ENCODE measurements around the gene HDLBP. TPM values are rescaled to one million over a fixed set of nuclear protein-coding genes. Genes with fewer than 3 reads are reported as not detected.

The HDLBP gene
- total RNA-seq, 1 experiment from 2014 or later: 350 TPM

DNA sequence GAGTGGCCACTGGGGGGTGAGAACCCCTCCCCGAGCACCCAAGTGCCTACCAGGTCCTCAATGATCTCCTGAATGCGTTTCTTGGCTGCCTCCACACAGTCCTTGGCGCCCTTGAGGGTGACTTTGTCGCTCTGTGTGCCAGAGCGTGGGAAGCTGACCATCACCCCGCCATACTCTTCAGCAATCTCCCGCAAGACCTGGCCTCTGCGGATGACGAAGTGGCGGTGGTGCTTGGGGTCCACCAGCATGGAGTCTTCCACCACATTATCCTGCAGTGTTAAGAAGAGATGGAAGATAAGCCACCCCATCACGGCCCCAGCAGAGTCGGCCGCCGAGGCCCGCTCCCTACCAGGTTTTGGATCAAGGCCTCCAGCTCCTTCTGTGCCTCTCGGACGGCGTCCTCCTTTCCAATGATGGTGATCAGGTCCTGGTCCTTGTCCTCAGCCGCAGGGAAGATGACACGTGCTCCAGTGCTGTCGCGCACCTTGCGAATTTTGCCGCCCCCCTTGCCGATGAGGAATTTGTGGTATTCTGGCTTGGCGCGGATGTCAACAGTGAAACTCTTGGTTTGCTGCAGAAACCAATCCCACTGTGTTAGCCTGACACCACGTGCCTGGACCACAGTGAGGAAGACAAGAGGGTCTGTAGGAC lies 75.8 kb downstream of the HDLBP start:
- H3K9me3 ChIP-seq: no peaks in the 10 kb centered on the region
- no peak for DNase-seq
- TF ChIP-seq, protein P1, sequence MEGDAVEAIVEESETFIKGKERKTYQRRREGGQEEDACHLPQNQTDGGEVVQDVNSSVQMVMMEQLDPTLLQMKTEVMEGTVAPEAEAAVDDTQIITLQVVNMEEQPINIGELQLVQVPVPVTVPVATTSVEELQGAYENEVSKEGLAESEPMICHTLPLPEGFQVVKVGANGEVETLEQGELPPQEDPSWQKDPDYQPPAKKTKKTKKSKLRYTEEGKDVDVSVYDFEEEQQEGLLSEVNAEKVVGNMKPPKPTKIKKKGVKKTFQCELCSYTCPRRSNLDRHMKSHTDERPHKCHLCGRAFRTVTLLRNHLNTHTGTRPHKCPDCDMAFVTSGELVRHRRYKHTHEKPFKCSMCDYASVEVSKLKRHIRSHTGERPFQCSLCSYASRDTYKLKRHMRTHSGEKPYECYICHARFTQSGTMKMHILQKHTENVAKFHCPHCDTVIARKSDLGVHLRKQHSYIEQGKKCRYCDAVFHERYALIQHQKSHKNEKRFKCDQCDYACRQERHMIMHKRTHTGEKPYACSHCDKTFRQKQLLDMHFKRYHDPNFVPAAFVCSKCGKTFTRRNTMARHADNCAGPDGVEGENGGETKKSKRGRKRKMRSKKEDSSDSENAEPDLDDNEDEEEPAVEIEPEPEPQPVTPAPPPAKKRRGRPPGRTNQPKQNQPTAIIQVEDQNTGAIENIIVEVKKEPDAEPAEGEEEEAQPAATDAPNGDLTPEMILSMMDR (IDR thresholded peaks at IDR 0.05; ENCODE audit: insufficient read depth in 1 of 2, low read depth in 1 of 2, low read length in 1 of 2, severe bottlenecking in 1 of 2, unreplicated experiment in 1 of 2): no peak
- ChIA-PET POLR2A (no interaction called here), CTCF (no interaction called here)
- Mint-ChIP-seq H3K27ac (ENCODE audit: unreplicated experiment) (no peak overlapping the region), H3K4me3 (ENCODE audit: unreplicated experiment) (no peak overlapping the region), H3K9me3 (ENCODE audit: unreplicated experiment) (no peaks in the 10 kb centered on the region), H3K4me1 (ENCODE audit: low read depth, unreplicated experiment) (peaks cover 6% of the 10 kb centered on the region), H3K36me3 (ENCODE audit: insufficient read depth, unreplicated experiment) (peaks cover 96% of the 10 kb centered on the region), H3K27me3 (ENCODE audit: insufficient read depth, unreplicated experiment) (no peaks in the 10 kb centered on the region)
- H3K4me3 ChIP-seq (ENCODE audit: low read depth, low read length): no peak overlapping the region
- H3K4me1 ChIP-seq: no peaks in the 10 kb centered on the region
- intact Hi-C loops (cut with micrococcal nuclease; ENCODE audit: unreplicated experiment): no loop called here
- no peaks in the 10 kb centered on the region for H3K27me3 ChIP-seq (replicated peaks; ENCODE audit: control insufficient read depth, insufficient read depth, low read length)
- BruUV-seq (replicated peaks): no TSS peak
- 0 out of 2 replicates have a peak, but pooled peaks cover 1% of the 10 kb centered on the region for H3K36me3 ChIP-seq (ENCODE audit: control insufficient read depth, insufficient read depth, low read length)

DNA sequence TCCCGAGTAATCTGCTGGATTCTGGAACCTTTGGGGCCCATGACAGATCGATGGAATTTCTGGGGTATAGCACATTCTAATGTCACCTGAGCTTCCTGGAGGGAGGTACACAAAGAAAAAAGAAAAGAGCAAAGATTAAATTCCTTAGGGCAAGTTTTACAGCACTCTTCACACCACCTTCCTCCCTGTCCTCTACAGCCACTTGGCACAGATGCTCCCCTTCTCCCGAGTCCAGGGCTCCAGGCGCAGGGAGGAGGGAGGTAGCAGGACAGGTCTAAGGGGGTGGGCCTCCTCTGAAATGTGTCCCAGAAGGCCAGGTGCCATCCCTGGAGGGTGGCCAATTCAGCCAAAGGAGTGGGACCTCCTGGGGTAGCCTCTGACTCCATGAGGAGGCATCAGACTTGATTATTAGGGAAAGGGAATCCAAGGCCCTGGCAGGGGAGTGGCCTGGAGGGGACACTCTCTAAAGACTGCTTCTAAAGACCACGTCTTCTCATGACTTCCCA lies 76.7 kb downstream of the HDLBP start:
- no peaks in the 10 kb centered on the region for H3K27me3 Mint-ChIP-seq (ENCODE audit: insufficient read depth, unreplicated experiment)
- Histone ChIP-seq H3K4me3 (ENCODE audit: low read depth, low read length) (no peak overlapping the region), H3K36me3 (ENCODE audit: control insufficient read depth, insufficient read depth, low read length) (0 out of 2 replicates have a peak, but pooled peaks cover 1% of the 10 kb centered on the region), H3K4me1 (no peaks in the 10 kb centered on the region), H3K9me3 (no peaks in the 10 kb centered on the region), H3K27me3 (replicated peaks; ENCODE audit: control insufficient read depth, insufficient read depth, low read length) (no peaks in the 10 kb centered on the region)
- CTCF ChIA-PET: no interaction called here
- TF ChIP-seq, protein P1 (IDR thresholded peaks at IDR 0.05; ENCODE audit: insufficient read depth in 1 of 2, low read depth in 1 of 2, low read length in 1 of 2, severe bottlenecking in 1 of 2, unreplicated experiment in 1 of 2): no peak
- H3K9me3 Mint-ChIP-seq (ENCODE audit: unreplicated experiment): no peaks in the 10 kb centered on the region
- intact Hi-C loops (cut with micrococcal nuclease; ENCODE audit: unreplicated experiment): no loop called here
- no TSS peak for BruUV-seq (replicated peaks)
- no peak overlapping the region for H3K4me3 Mint-ChIP-seq (ENCODE audit: unreplicated experiment)
- no peak for DNase-seq
- POLR2A ChIA-PET: no interaction called here
- H3K4me1 Mint-ChIP-seq (ENCODE audit: low read depth, unreplicated experiment): peaks cover 6% of the 10 kb centered on the region
- H3K27ac Mint-ChIP-seq (ENCODE audit: unreplicated experiment): no peak overlapping the region
- H3K36me3 Mint-ChIP-seq (ENCODE audit: insufficient read depth, unreplicated experiment): peaks cover 96% of the 10 kb centered on the region

GRCh38 chr2:241237949-241238371 lies 77.5 kb downstream of the HDLBP start:
- H3K27ac Mint-ChIP-seq (ENCODE audit: unreplicated experiment): no peak overlapping the region
- Histone ChIP-seq H3K27me3 (replicated peaks; ENCODE audit: control insufficient read depth, insufficient read depth, low read length) (no peaks in the 10 kb centered on the region), H3K9me3 (no peaks in the 10 kb centered on the region), H3K36me3 (ENCODE audit: control insufficient read depth, insufficient read depth, low read length) (0 out of 2 replicates have a peak, but pooled peaks cover 1% of the 10 kb centered on the region), H3K4me1 (no peaks in the 10 kb centered on the region), H3K4me3 (ENCODE audit: low read depth, low read length) (no peak overlapping the region)
- no TSS peak for BruUV-seq (replicated peaks)
- CTCF ChIA-PET: no interaction called here
- peaks cover 6% of the 10 kb centered on the region for H3K4me1 Mint-ChIP-seq (ENCODE audit: low read depth, unreplicated experiment)
- H3K4me3 Mint-ChIP-seq (ENCODE audit: unreplicated experiment): no peak overlapping the region
- H3K36me3 Mint-ChIP-seq (ENCODE audit: insufficient read depth, unreplicated experiment): peaks cover 96% of the 10 kb centered on the region
- no peak for DNase-seq
- no peaks in the 10 kb centered on the region for H3K9me3 Mint-ChIP-seq (ENCODE audit: unreplicated experiment)
- POLR2A ChIA-PET: no interaction called here
- TF ChIP-seq, protein P1 (IDR thresholded peaks at IDR 0.05; ENCODE audit: insufficient read depth in 1 of 2, low read depth in 1 of 2, low read length in 1 of 2, severe bottlenecking in 1 of 2, unreplicated experiment in 1 of 2): no peak
- intact Hi-C loops (cut with micrococcal nuclease; ENCODE audit: unreplicated experiment): no loop called here
- H3K27me3 Mint-ChIP-seq (ENCODE audit: insufficient read depth, unreplicated experiment): no peaks in the 10 kb centered on the region

Data from Caco-2 (cell line).